Stimulated activated naive CD8-positive, alpha-beta T cell treated with anti-CD3 and anti-CD28 coated beads, Interleukin-15, Interleukin-2, amounts not matched to agents 100 U/mL and 50 U/mL, for 24 hours (primary cell): Measurements from ENCODE around the gene PTPRA.
"Not testable (repeated sequence)": the region's sequence is repeated elsewhere in the genome, so short reads cannot be mapped to it uniquely, and the experiment has no call there.

Source experiments
- ATAC-seq: fragments of 150-1000 bp; cut with Tn5 transposase; one replicate; pipeline ENCODE4 v1.10.0; 2021
- DNase-seq: peaks from one replicate; pipeline ENCODE4 v3.0.0; 2021

The PTPRA gene

DNA sequence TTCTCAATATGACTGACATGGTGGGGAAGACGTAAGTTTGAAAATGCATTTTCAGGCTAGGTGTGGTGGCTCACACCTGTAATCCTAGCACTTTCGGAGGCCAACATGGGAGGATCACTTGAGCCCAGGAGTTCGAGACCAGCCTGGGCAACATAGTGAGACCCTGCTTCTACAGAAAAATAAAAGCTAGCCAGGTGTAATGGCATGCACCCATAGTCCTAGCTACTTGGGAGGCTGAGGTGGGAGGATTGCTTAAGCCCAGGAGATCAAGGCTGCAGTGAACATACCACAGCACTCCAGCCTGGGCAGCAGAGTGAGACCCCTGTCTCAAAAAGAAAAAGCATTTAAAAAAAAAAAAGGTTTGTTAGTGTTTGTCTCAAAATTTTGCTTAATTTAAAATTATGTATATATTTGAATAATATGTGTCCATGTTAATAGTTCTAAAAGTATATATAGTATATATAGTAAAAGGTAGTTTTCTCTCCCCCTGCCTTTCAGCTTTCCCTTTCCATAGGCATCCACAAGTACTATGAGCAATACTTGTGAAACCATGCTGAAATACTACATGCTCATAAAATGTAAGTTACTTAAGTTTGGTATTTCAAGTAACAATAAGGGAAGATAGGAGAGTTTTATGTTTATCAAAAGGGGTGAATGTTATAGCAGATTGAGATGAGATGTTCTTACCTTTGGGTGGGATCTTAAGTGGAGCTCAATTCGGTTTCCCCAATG, 15.1 kb downstream of the PTPRA start:
- no peak for DNase-seq
- ATAC-seq: no peak

DNA sequence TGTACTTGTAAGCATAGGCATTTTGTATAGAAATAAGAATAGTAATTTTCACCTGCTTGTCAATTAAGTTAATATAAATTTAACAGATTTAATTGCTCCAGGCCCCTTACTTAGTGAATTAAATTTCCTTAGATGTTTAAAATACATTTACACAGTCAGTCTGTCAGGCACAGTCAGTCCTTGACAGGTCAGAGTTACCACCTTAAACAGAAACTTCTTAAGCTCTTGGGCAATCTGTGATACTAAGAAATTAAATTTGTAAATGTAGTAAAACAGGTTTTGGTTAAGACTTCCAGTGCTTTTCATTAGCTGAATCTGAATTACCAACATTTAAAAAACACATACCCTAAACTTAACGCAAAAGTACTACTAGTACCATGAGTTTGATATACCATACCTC, 15.9 kb downstream of the PTPRA start:
- ATAC-seq (no peak), DNase-seq (no peak)

DNA sequence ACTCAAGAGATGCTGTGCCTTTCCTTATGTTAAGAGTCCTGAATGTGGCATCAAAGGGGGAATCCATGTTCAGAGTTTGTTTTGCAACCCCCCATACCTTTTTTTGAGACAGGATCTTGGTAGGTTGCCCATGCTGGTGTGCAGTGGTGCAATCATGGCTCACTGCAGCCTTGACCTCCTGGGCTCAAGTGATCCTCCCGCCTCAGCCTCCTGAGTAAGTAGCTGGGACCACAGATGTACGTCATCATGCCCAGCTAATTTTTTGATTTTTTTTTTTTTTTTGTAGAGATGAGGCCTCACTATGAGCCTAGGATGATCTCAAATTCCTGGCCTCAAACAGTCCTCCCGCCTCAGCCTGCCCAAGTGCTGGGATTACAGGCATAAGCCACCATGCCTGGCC, 16.5 kb downstream of the PTPRA start:
- ATAC-seq: no peak
- no peak for DNase-seq

DNA sequence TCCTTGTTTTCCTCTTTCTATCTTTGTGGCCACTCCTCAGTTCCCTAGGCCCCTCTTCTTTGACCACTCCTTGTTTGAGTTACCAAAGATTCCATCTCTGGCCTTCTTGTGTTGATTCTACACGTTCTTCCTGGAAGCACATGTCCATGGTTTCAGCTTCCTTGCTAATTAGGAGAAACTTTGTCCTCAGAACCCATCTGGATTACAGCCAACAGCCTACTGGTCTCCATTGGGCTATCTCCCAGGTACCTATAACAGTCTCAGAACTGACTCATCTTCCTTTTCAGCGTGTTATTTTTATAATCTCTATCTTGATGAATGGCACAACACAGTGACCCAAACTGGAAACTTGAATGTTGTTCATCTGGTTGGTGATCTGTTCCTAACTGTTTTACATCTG, 17.5 kb downstream of the PTPRA start:
- ATAC-seq: peak; percentile 55
- DNase-seq: no peak

DNA sequence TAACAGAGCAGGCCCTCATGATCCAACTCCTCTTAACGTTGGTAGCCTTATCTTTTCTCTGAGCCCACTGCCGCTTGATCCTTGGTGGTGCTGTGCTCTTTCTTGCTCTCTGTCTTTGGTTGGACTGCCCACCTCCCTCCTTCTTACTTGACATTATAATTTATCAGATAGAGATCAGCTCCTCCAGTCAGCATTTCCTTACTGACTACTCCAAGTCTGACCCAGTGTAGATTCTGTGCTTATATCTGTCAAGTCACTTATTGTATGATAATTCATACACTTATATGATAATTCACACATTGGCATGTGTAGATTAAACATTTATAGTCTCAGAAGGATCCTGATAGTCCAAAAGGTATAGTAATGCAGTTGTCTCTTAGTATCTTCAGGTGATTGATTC, 18.1 kb downstream of the PTPRA start:
- ATAC-seq: peak; percentile 43

DNA sequence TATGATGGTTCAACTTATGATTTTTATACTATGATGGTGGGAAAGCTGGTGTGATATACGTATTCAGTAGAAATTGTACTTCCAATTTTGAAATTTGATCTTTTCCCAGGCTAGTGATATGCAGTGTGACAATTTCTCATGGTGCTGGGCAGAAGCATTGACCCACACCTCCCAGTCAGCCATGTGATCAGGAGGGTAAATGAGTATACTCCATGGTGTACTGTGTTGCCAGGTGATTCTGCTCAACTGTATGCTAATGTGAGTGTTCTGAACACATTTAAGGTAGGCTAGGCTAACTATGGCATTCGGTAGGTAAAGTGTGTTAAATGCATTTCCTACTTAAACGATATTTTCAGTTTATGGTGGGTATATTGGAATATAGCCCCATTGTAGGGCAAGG, 19.1 kb downstream of the PTPRA start:
- ATAC-seq: no peak
- DNase-seq: no peak

More for the DNA sequence above, 18.1 kb downstream of the PTPRA start:
- no peak for DNase-seq

DNA sequence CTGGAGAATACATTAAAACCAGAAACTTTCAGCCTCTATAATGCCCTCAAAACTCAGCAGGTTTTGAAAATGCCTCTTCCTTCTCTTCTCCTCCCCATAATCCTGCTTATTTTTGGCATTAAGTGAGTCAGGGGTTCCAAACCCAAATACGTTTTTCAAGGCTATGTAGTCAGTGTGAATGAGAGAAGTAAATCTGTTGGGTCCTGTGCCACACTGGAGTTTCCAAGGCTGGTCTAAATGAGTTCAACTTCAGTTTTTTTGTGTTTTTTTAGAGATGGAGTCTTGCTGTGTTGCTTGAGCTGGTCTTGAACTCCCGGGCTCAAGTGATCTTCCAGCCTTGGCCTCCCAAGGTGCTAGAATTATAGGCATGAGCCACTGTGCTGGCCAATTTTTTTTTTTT, 20.9 kb downstream of the PTPRA start:
- ATAC-seq (no peak), DNase-seq (no peak)

DNA sequence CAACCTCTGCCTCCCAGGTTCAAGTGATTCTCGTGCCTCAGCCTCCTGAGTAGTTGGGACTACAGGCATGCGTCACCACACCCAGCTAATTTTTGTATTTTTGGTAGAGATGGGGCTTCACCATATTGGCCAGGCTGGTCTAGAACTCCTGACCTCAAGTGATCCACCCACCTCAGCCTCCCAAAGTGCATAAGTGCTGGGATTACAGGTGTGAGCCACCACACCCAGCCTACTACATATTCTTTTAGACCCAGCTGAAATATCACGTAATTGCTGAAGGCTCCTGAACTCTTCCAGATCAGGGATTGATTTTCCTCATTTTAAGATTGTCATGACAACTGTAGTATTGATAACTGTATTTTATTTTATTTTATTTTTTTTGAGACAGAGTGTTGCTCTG, 21.9 kb downstream of the PTPRA start:
- not testable (repeated sequence) for ATAC-seq, DNase-seq

DNA sequence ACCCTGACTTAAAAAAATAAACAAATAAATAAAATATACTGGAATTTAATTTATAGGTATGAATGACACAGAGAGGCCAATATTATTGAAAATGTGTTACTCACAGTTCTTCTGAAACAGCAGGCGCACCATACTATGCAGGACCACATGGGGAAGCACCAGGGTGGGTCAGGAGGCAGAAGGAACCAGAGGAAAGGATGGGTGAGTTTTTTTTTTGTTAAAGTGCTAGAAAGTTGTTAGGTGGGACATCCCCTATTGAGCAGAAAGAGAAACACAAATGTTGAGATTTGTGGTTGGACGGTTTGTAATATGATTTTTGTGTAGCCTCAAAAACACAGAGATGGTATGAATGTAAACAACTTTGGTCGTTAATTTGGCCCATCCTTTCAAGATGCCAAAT, 26.0 kb downstream of the PTPRA start:
- DNase-seq (peak; percentile 38), ATAC-seq (peak; percentile 92)

DNA sequence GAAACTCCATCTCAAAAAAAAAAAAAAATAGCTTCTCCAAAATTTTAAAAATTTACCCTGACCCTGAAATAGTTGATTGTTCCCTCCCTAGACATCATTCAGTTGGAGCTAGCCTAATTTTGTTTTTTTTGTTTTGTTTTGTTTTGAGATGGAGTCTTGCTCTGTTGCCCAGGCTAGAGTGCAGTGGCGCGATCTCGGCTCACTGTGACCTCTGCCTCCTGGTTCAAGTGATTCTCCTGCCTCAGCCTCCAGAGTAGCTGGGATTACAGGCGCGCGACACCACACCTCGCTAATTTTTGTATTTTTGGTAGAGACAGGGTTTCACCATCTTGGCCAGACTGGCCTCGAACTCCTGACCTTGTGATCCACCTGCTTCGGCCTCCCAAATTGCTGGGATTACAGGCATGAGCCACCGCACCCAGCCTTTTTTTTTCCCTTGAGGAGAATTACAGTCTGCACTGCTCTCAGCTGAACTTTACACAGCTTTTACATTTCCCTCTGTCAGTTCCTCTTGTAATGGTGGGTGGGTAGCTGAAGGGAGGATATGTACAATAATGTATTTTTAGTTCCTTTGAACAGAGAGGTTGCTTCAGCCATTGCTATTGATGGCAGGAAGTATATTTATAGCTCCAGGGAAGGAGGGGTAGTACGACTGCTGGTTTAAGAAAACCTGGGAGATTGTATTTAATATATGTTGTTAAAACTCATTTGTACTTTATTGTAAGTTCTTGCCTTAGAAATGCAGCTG, 27.7 kb downstream of the PTPRA start:
- ATAC-seq: no peak
- no peak for DNase-seq

DNA sequence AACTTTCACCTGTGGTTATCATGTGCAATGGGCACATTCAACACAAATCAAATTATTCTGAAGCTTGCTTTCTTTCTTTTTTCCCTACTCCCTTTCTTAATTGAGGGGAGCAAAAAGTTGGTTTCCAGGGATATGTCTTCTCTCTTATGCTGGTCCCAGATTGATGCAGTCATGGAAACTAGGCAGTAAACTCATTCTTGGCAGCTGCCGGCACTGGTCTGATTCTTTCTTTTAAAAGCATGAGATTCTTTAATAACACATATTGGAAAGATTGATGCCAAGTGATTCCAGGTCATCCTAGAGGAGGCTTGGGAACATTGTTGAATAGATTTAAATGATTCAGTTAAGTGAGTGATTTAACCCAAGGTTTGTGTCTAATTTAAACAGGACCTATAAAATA, 29.0 kb downstream of the PTPRA start:
- ATAC-seq: no peak
- no peak for DNase-seq

DNA sequence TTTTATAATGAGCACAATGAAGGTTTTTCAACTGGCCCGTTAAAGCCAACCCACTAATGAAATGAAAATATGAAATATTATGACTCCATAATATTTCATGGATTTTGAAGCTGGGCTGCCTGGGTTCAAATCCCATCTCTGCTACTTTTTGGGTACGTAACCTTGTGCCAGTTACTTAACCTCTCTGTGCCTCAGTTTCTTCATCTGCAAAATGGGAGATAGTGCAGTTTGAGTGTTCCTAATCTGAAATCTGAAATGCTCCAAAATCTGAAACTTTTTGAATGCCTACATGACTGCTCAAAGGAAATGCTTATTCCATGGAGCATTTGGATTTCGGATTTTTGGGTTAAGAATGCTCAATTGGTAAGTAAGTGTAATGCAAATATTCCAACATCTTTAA, 29.5 kb downstream of the PTPRA start:
- no peak for DNase-seq
- no peak for ATAC-seq

DNA sequence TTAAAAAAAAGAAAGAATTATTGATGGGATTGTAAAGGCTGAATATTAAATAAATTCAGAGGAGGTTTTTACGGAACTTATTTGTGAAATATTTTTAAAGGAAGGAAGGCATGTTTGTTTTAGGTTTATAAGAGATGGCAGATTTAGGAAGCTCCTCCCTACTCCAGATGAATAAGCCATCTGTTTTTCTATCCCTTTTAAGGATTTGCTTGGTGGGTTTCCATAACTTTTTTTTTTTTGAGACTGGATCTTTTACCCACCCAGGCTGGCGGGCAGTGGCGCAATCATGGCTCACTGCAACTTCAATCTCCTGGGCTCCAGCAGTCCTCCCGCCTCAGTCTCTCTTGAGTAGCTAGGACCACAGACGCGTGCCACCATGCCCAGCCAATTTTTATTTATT, 30.4 kb downstream of the PTPRA start:
- DNase-seq (no peak), ATAC-seq (no peak)

DNA sequence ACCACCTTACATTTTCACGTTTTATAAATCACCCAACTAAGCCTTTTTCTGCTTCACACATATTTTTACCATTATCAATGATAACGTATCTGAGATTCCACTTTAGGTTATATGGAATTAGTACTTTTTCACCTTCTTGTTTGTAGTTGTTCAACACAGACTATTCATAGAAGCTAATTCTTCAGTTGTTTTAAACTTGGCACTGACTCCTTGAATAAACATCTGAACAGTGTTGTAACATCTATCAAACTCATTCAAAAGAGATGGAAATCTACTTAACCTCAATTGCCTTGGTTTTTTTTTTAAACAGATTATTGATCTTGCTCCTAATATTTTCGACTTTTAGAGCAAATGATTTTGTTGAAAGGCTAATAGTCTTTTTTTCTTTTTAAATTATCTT, 34.2 kb downstream of the PTPRA start:
- DNase-seq (no peak), ATAC-seq (no peak)

DNA sequence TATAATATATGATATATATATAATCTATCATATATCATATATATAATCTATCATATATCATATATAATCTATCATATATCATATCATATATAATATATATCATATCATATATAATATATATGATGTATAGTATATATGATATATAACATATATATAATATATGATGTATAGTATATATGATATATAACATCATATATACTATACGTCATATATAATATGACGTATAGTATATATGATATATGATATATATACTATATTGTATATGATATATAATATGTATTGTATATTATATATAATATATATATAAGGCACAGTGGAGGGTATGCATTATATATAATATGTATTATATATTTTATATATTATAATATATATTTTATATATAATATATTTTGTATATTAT, 36.7 kb downstream of the PTPRA start:
- no peak for ATAC-seq

DNA sequence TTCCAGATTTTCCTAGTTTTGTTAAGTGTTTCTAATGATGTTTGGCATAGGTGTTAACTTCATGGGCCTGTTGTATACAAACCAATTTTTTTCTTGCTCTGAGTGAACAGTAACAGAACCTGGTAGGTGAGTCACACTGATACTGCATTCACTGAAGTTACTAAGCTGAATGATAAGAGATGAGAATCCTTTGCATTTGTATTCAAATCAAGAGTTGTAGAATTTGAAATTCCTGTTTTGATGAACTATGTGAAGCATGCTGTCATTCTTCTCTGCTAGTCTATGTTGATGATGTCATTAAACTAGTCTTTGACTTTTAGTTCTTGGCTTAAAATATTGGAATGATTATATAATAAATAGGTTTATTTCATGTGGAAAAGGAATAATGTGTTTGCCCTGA, 37.9 kb downstream of the PTPRA start:
- ATAC-seq: peak; percentile 84

More for the DNA sequence above, 36.7 kb downstream of the PTPRA start:
- no peak for DNase-seq

DNA sequence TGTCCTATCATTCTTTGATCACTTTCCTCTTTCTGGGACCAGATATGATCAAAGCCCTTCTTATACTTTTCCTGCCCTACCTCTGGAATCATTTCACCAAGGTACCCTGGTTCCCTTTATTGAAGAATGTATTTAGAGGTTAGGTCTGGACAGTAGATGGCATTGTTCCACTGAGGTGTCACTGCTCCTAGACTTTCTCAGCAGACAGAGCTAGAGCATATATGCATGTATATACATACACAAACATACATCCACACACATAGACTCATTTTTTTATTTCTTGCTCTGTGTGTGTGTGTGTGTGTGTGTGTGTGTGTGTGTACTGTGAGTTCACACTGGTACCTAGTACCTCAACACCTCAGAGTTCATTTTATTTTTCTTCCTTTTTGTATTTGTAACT, 40.9 kb downstream of the PTPRA start:
- no peak for ATAC-seq

More for the DNA sequence above, 37.9 kb downstream of the PTPRA start:
- no peak for DNase-seq

DNA sequence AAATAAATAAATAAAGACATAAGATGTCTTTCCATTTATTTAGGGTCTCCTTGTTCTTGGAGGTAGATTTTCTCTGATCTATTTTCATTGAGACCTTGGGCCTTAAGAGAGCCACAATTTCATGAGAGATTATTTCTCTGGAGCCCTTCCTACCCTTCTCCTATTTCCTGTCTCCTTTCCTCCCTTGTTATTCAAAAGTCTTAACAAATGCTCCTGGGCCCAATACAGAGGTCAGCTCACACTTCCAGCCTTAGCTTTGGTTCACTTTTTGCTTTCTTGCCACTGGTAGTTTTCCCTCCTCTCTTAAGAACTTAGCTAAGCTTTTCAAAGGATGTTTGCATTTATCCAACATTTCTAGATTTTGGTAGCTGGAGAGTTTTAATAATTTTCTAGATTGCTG, 44.0 kb downstream of the PTPRA start:
- DNase-seq (no peak), ATAC-seq (no peak)

More for the DNA sequence above, 40.9 kb downstream of the PTPRA start:
- no peak for DNase-seq

DNA sequence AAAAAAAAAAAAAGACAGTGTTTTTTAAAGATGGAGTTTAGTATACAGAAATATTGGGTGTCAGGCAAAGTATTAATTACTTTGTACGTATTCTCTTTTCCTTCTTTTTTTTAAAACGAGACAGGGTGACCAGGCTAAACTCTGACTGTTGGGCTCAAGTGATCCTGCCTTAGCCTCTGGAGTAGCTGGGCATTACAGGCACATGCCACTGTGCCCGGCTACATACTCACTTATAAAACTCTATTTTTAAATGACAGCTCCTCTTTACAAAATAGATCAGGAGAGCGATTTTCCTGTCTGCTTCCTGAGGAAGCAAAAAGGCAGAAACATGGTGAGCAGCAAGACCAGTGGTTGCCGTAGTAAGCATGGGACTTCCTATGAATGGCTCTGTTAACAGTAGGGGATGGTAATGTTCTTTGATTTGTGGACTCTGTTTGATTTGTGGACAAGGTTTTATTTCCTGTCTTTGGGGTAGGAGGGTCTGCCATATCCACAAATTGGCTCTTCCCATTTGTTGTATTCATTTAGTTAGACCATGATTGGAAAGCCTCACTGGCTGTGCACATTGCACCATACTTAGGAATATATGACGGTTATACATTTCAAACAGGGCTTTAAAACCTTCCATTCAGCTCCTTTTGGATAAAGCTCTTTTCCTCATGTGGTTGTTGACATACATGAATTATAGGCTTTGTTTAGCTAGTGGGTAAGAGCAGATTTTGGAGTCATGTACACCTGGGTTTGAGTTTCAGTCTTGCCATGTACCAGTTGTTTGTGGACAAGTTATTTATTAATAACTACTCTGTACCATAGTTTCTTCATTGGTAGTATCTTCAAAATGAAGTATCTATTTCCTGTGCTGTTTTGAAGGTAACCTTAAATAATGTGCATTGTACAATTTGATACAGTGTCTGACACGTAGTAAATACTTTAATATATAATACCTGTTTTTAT, 45.1 kb downstream of the PTPRA start:
- ATAC-seq (no peak), DNase-seq (no peak)

DNA sequence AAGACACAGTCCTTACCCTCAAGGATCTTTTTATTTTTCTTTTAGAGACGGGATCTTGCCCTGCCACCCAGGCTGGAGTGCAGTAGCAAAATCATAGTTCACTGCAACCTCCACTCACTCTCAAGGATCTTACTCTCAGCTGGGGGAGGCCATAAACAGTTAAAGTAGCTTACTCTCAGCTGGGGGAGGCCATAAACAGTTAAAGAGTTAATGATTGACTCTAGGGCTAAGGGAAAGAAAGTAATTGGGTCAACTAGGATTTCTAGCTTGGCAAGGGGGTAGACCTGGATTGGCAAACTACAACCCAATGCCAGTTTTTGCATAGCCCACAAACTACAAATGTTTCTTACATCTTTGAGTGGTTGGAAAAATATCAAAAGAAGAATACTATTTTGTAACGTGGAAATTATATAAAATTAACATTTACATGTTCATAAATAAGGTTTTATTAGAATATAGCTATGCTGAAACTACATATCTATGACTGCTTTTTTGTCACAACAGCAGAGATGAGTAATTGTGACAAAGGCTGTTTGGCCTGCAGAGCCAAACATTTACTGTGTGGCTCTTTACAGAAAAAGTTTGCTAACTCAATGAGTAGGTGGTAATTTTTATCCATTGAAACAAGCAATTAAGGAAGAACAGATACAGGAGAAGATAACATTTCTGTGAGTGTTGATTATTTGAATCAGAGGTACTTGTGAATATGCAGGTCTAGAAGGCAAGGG, 46.4 kb downstream of the PTPRA start:
- DNase-seq: no peak
- no peak for ATAC-seq

DNA sequence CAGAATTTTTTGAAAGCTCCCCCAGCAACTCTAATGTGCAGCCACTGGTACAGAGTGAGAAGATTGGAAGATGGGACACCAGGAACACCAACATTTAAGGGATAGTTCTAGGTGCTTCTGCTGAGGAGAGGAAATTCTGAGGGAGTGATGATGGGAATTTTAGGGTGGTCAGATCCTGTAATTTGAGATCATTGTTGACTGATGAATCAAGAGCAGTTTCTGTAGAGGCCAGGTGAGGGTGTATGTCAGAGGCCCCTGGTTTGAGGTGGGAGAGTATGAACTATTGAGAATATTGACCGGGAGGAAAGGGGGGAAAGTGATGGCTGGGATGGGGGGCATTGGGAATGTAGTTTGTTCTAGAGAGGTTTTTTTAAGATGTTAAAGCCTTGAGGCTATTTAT, 47.2 kb downstream of the PTPRA start:
- no peak for DNase-seq
- ATAC-seq: no peak

DNA sequence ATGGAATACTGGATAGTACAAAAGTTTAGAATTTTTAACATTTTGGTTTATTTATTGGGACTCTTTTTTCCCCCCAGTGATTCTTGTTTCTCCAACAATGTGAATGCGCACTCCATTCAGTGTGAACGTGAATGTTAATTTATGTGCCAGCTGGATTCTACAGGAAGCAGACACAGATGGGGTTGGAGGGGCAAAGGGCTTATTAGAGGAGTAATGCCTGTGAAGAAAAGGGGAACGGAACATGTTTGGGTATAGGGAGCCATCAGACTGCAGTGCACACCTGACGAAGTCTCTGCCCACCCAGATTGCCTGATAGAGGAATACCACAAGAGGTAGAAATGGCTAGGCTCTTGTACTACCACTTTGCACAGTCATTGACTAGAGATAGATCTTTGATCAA, 48.2 kb downstream of the PTPRA start:
- no peak for DNase-seq

More for the DNA sequence above, 48.2 kb downstream of the PTPRA start:
- no peak for ATAC-seq
